ENCODE data around the gene CLMN. TPM values are rescaled to one million over a fixed set of nuclear protein-coding genes. Genes with fewer than 3 reads are reported as not detected.
A peak's percentile ranks its signal among the peaks of the same experiment; 100 is the strongest.

The CLMN gene
- total RNA-seq, 1 donor from 2014 or later: 6.3 TPM

DNA sequence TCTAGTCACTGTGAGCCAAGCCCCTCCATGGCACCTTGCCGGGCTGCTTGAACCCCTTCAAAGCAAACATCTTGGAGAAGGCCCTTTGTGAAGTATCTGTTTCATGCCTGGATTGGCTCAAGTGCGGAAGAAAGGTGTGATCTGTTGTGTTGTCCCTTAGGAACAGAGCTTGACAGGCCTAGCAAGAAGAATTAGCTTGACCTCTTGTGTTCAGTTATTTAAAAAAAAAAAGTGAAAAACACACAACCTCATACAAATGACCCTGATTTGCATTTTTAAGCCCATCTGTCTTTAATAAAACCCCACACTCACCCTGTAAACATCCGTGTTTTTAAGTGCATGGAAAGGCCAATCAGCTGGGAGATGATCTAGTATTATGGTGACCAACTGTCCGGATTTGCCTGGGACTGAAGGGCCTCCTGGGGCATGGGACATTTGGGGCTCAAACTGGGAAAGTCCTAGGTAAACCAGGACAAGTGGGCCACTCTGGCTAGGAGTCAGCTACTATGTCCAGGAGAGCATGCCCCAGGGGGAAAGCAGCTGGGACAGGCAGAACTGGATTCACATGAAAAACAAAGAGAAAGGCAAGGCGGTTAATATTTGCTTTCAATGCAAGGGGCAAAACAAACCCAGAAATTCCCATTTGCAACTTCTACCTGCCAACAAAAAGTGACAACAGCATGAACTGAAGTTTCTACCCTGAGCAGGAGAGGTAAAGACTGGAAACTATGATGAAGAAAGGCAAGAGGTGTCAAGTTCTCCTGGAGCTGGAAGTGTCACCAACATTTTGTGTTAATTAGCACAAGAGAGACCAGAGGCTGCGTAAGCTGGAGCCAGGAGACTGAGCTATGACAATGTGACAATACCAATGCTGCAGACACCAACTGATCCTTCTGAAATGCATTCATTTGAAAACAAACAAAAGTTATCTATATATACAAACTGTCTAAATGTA lies 78.6 kb downstream of the CLMN start:
- H3K9ac ChIP-seq: no peak overlapping the region
- H3K36me3 Mint-ChIP-seq: no peaks in the 10 kb centered on the region
- H2AFZ ChIP-seq (replicated peaks): no peak overlapping the region
- H3K79me2 ChIP-seq (ENCODE audit: low read depth): no peaks in the 10 kb centered on the region
- no peaks in the 10 kb centered on the region for H3F3A ChIP-seq (ENCODE audit: low read depth)
- no peak overlapping the region for H3K4me3 Mint-ChIP-seq
- no peaks in the 10 kb centered on the region for H3K9me3 ChIP-seq (ENCODE audit: low read depth)
- no peaks in the 10 kb centered on the region for H3K27me3 ChIP-seq
- peaks cover 2% of the 10 kb centered on the region for H3K27me3 Mint-ChIP-seq (ENCODE audit: insufficient read depth, low read depth)
- no peak for DNase-seq (ENCODE audit: low spot score)
- H3K27ac ChIP-seq: no peak overlapping the region
- no peaks in the 10 kb centered on the region for H3K36me3 ChIP-seq
- peak overlapping the region; percentile 23 for H3K27ac Mint-ChIP-seq
- no peaks in the 10 kb centered on the region for H4K20me1 ChIP-seq (ENCODE audit: low read depth)
- TF ChIP-seq EZH2 (IDR thresholded peaks at IDR 0.05) (no peak), EZH2phosphoT487 (IDR thresholded peaks at IDR 0.05) (no peak)
- TF ChIP-seq, protein P1, sequence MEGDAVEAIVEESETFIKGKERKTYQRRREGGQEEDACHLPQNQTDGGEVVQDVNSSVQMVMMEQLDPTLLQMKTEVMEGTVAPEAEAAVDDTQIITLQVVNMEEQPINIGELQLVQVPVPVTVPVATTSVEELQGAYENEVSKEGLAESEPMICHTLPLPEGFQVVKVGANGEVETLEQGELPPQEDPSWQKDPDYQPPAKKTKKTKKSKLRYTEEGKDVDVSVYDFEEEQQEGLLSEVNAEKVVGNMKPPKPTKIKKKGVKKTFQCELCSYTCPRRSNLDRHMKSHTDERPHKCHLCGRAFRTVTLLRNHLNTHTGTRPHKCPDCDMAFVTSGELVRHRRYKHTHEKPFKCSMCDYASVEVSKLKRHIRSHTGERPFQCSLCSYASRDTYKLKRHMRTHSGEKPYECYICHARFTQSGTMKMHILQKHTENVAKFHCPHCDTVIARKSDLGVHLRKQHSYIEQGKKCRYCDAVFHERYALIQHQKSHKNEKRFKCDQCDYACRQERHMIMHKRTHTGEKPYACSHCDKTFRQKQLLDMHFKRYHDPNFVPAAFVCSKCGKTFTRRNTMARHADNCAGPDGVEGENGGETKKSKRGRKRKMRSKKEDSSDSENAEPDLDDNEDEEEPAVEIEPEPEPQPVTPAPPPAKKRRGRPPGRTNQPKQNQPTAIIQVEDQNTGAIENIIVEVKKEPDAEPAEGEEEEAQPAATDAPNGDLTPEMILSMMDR (IDR thresholded peaks at IDR 0.05): no peak
- H3K4me1 Mint-ChIP-seq: peaks cover 22% of the 10 kb centered on the region
- peaks cover 14% of the 10 kb centered on the region for H3K4me1 ChIP-seq
- no peak overlapping the region for H3K4me3 ChIP-seq
- no peak overlapping the region for H3K4me2 ChIP-seq
- H3K9me3 Mint-ChIP-seq: peaks cover 2% of the 10 kb centered on the region

DNA sequence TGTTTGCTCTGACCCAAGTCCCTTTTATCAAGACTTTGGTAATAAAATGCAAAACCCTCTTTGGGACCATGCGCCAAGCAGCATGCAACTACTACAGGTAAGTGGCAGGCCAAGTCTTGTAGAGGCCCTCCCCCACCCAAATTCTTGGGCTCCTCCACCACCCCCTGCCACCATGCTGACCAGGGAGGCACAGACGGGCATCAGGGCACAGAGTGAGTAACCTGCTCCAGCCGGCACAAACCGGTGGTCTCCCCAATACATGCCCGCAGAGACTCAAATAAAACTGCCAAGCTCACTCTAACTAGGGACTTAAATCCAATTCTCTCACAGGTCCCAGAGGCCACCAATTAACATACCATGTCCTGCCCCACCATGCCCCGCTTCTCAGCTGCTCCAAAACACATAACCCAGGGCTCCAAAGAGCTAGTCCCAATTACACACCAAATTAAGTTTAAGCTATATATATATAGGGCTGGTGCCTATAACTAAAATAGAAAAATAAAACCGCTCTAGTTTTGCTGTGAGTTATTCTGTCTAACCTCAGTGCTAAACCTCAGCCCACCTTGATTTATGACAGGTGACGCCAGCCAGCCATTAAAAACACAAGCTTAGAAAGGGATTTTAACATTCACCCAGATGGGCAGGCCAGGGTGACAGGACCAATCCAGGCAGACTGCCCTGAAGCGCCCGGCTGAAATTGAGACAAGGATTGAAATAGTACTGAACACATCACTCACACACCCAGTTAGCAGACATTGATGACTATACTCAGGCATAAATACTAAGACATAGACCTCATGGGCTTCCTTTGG lies 81.0 kb downstream of the CLMN start:
- TF ChIP-seq, protein P1 (IDR thresholded peaks at IDR 0.05): no peak
- TF ChIP-seq EZH2 (IDR thresholded peaks at IDR 0.05): no peak
- no peak for TF ChIP-seq EZH2phosphoT487 (IDR thresholded peaks at IDR 0.05)
- Mint-ChIP-seq H3K4me3 (no peak overlapping the region), H3K27me3 (ENCODE audit: insufficient read depth, low read depth) (no peaks in the 10 kb centered on the region), H3K4me1 (peaks cover 22% of the 10 kb centered on the region), H3K9me3 (no peaks in the 10 kb centered on the region), H3K27ac (no peak overlapping the region), H3K36me3 (no peaks in the 10 kb centered on the region)
- Histone ChIP-seq H3K4me1 (peaks cover 14% of the 10 kb centered on the region), H3K4me2 (no peak overlapping the region), H3K79me2 (ENCODE audit: low read depth) (no peaks in the 10 kb centered on the region), H3K4me3 (no peak overlapping the region), H3K27ac (no peak overlapping the region), H3K27me3 (no peaks in the 10 kb centered on the region), H3K9ac (no peak overlapping the region), H3K36me3 (no peaks in the 10 kb centered on the region), H3F3A (ENCODE audit: low read depth) (no peaks in the 10 kb centered on the region), H2AFZ (replicated peaks) (no peak overlapping the region), H3K9me3 (ENCODE audit: low read depth) (no peaks in the 10 kb centered on the region), H4K20me1 (ENCODE audit: low read depth) (no peaks in the 10 kb centered on the region)
- DNase-seq (ENCODE audit: low spot score): no peak

DNA sequence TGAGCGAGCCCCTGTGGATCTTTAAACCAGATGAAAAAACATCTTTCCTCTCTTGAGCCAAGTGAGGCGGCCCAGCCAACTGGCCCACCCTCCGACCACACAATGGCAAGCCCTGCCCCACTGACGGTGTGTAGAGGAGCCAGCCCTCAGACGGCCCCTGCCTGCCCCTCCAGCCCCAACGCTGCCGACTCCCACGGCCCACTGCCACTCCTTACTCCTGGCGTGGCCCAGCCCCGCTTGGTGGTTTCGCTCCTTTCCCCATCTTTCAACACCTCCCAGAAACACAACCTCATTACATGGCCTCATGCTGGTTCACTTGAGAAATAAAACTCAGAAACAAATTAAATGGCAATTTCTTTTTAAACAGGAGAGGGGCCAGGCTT lies 81.8 kb downstream of the CLMN start:
- H3K79me2 ChIP-seq (ENCODE audit: low read depth): no peaks in the 10 kb centered on the region
- no peaks in the 10 kb centered on the region for H3K9me3 Mint-ChIP-seq
- no peaks in the 10 kb centered on the region for H3K27me3 ChIP-seq
- H3K4me1 ChIP-seq: peaks cover 14% of the 10 kb centered on the region
- no peak overlapping the region for H3K4me3 Mint-ChIP-seq
- peaks cover 2% of the 10 kb centered on the region for H3K27me3 Mint-ChIP-seq (ENCODE audit: insufficient read depth, low read depth)
- H3K4me2 ChIP-seq: no peak overlapping the region
- TF ChIP-seq, protein P1 (IDR thresholded peaks at IDR 0.05): no peak
- TF ChIP-seq EZH2 (IDR thresholded peaks at IDR 0.05) (no peak), EZH2phosphoT487 (IDR thresholded peaks at IDR 0.05) (no peak)
- H2AFZ ChIP-seq (replicated peaks): no peak overlapping the region
- H3K36me3 Mint-ChIP-seq: no peaks in the 10 kb centered on the region
- H3K27ac Mint-ChIP-seq: peak overlapping the region; percentile 19
- no peaks in the 10 kb centered on the region for H3K36me3 ChIP-seq
- H3K9ac ChIP-seq: no peak overlapping the region
- no peak overlapping the region for H3K4me3 ChIP-seq
- H3F3A ChIP-seq (ENCODE audit: low read depth): no peaks in the 10 kb centered on the region
- H3K27ac ChIP-seq: no peak overlapping the region
- no peak for DNase-seq (ENCODE audit: low spot score)
- H3K4me1 Mint-ChIP-seq: peaks cover 22% of the 10 kb centered on the region
- H4K20me1 ChIP-seq (ENCODE audit: low read depth): no peaks in the 10 kb centered on the region
- H3K9me3 ChIP-seq (ENCODE audit: low read depth): no peaks in the 10 kb centered on the region

Measured in neural progenitor cell (in vitro differentiated cells).